H1 (cell line): ENCODE results near the gene CTIF. TPM values are rescaled to one million over a fixed set of nuclear protein-coding genes. Genes with fewer than 3 reads are reported as not detected.

Source experiments
- CTCF ChIA-PET: fragments of 300-600 bp; sonication (Branson Sonifier 250); formaldehyde crosslinking; loops from one replicate; lab custom pipeline; 2021; ENCODE audit not compliant: partially characterized antibody; lab: Charles Lee
- POLR2A ChIA-PET: fragments of 300-600 bp; sonication (Branson Sonifier 250); formaldehyde crosslinking; loops from one replicate; lab custom pipeline; 2021; ENCODE audit warnings: inconsistent platforms; ENCODE audit not compliant: partially characterized antibody; lab: Charles Lee
- DNase-seq, 2 experiments: peaks; one replicate each; pipeline versions ENCODE4 v3.0.0 to v3.0.0-alpha.2; 2010 to 2022; ENCODE audit warnings: low spot score in 2 of 2, low read depth in 1 of 2, mixed read lengths in 1 of 2
- FAIRE-seq: peaks from 2 replicates; lab custom pipeline; 2011; peaks lifted over from hg19 to GRCh38; lab: Jason Lieb, UNC
- H2AFZ ChIP-seq: 2 replicates; pipeline ENCODE4 v1.8.1; 2012; ENCODE audit warnings: low read length, inconsistent platforms
- H2AK5ac ChIP-seq: 2 replicates; pipeline ENCODE4 v1.6.1; 2013; ENCODE audit warnings: low read depth, low read length
- H2BK120ac ChIP-seq: replicated peaks from 2 replicates; pipeline ENCODE3; 2013; ENCODE audit warnings: low read depth, low read length, inconsistent platforms
- H2BK12ac ChIP-seq: 2 replicates; pipeline ENCODE4 v1.6.1; 2013; ENCODE audit warnings: low read depth, low read length
- H2BK15ac ChIP-seq: 2 replicates; pipeline ENCODE4 v1.6.1; 2013; ENCODE audit warnings: low read length
- H2BK20ac ChIP-seq: 2 replicates; pipeline ENCODE4 v1.6.1; 2013; ENCODE audit warnings: low read length
- H2BK5ac ChIP-seq: 2 replicates; pipeline ENCODE4 v1.6.1; 2013; ENCODE audit warnings: low read depth, low read length
- H3K14ac ChIP-seq: 2 replicates; pipeline ENCODE4 v1.6.1; 2013; ENCODE audit warnings: inconsistent platforms; ENCODE audit not compliant: insufficient read length
- H3K18ac ChIP-seq: 2 replicates; pipeline ENCODE4 v1.6.1; 2013; ENCODE audit warnings: low read length; ENCODE audit errors: extremely low read depth
- H3K23ac ChIP-seq: 2 replicates; pipeline ENCODE4 v1.6.1; 2013; ENCODE audit warnings: inconsistent platforms; ENCODE audit not compliant: insufficient read length
- H3K23me2 ChIP-seq: 2 replicates; pipeline ENCODE4 v1.6.1; 2013; ENCODE audit warnings: low read depth, low read length
- H3K27ac ChIP-seq: 2 replicates; pipeline ENCODE4 v1.6.1; 2011; ENCODE audit warnings: low read depth, low read length, inconsistent platforms
- H3K27me3 ChIP-seq, 4 experiments: replicated peaks in 1 of 4; 1 replicate in 1 of 4; 2 replicates in 3 of 4; pipeline versions ENCODE4 v1.6.1 to v1.8.1; 2011 to 2013; ENCODE audit warnings: low read length in 3 of 4, mild to moderate bottlenecking in 3 of 4, inconsistent platforms in 2 of 4, mixed read lengths in 2 of 4, moderate library complexity in 1 of 4; ENCODE audit not compliant: control insufficient read depth in 3 of 4, insufficient read depth in 3 of 4; ENCODE audit errors: extremely low read depth in 1 of 4
- H3K36me3 ChIP-seq, 4 experiments: 2 replicates each; pipeline versions ENCODE4 v1.6.1 to v1.8.1; 2011 to 2013; ENCODE audit warnings: mild to moderate bottlenecking in 4 of 4, low read length in 3 of 4, moderate library complexity in 2 of 4, control low read depth in 1 of 4, inconsistent platforms in 1 of 4; ENCODE audit not compliant: insufficient read depth in 4 of 4, control insufficient read depth in 2 of 4
- H3K4ac ChIP-seq: replicated peaks from 2 replicates; pipeline ENCODE3; 2013; ENCODE audit warnings: low read length, low read depth, mixed read lengths, inconsistent platforms; ENCODE audit not compliant: insufficient read length
- H3K4me1 ChIP-seq, 4 experiments: replicated peaks in 1 of 4; 1 replicate in 1 of 4; 2 replicates in 3 of 4; pipeline versions ENCODE4 v1.6.1 to v1.8.1; 2011 to 2013; ENCODE audit warnings: low read length in 3 of 4, inconsistent platforms in 2 of 4, mixed read lengths in 1 of 4; ENCODE audit not compliant: insufficient read depth in 4 of 4, control insufficient read depth in 3 of 4
- H3K4me2 ChIP-seq, 2 experiments: 2 replicates each; pipeline versions ENCODE4 v1.6.1 to v1.8.1; 2011 to 2013; ENCODE audit warnings: low read depth in 2 of 2, low read length in 2 of 2, control low read depth in 1 of 2, inconsistent platforms in 1 of 2, mild to moderate bottlenecking in 1 of 2; ENCODE audit not compliant: insufficient read depth in 1 of 2
- H3K4me3 ChIP-seq, 4 experiments: fragments of 200-600, 300-600 bp in 1 of 4; sonication (generic), shearing (Covaris generic), sonication (Bioruptor Twin) in 1 of 4; 2 replicates each; pipeline versions ENCODE4 v1.5.1 to v1.8.1; 2011 to 2016; ENCODE audit warnings: low read length in 4 of 4, low read depth in 3 of 4, control low read depth in 2 of 4, inconsistent platforms in 2 of 4, mild to moderate bottlenecking in 2 of 4, mixed read lengths in 1 of 4, moderate library complexity in 1 of 4; ENCODE audit not compliant: insufficient read depth in 2 of 4; ENCODE audit errors: extremely low read depth in 1 of 4
- H3K56ac ChIP-seq: replicated peaks from 2 replicates; pipeline ENCODE3; 2013; ENCODE audit warnings: low read depth, mild to moderate bottlenecking, mixed read lengths, low read length, inconsistent platforms; ENCODE audit not compliant: insufficient read length
- H3K79me1 ChIP-seq: 2 replicates; pipeline ENCODE4 v1.6.1; 2013; ENCODE audit warnings: low read depth, low read length, control low read depth
- H3K79me2 ChIP-seq, 2 experiments: 2 replicates each; pipeline versions ENCODE4 v1.6.1 to v1.8.1; 2012 to 2013; ENCODE audit warnings: low read length in 2 of 2, mild to moderate bottlenecking in 2 of 2, inconsistent platforms in 1 of 2; ENCODE audit not compliant: insufficient read depth in 2 of 2, control insufficient read depth in 1 of 2
- H3K9ac ChIP-seq, 4 experiments: replicated peaks in 1 of 4; 1 replicate in 1 of 4; 2 replicates in 3 of 4; pipeline versions ENCODE4 v1.6.1 to v1.8.1; 2011 to 2013; ENCODE audit warnings: low read depth in 3 of 4, low read length in 3 of 4, control low read depth in 2 of 4, mild to moderate bottlenecking in 2 of 4, moderate library complexity in 2 of 4, inconsistent platforms in 1 of 4; ENCODE audit errors: extremely low read depth in 1 of 4
- H3K9me3 ChIP-seq, 2 experiments: 2 replicates each; pipeline versions ENCODE4 v1.6.1 to v1.8.1; 2012 to 2013; ENCODE audit warnings: mild to moderate bottlenecking in 2 of 2, moderate library complexity in 2 of 2, control low read depth in 1 of 2, inconsistent platforms in 1 of 2, low read depth in 1 of 2, low read length in 1 of 2, mixed read lengths in 1 of 2; ENCODE audit not compliant: insufficient read depth in 2 of 2
- H4K20me1 ChIP-seq, 2 experiments: replicated peaks in 1 of 2; 2 replicates each; pipeline versions ENCODE3 to v1.8.1; 2011 to 2013; ENCODE audit warnings: inconsistent platforms in 2 of 2, low read length in 2 of 2, mild to moderate bottlenecking in 1 of 2; ENCODE audit not compliant: insufficient read depth in 2 of 2, control insufficient read depth in 1 of 2
- H4K5ac ChIP-seq: 2 replicates; pipeline ENCODE4 v1.6.1; 2013; ENCODE audit warnings: low read length, low read depth, mixed read lengths, inconsistent platforms; ENCODE audit not compliant: insufficient read length
- H4K8ac ChIP-seq: 2 replicates; pipeline ENCODE4 v1.8.0; 2013; ENCODE audit warnings: mild to moderate bottlenecking, moderate library complexity, low read length, inconsistent platforms; ENCODE audit not compliant: insufficient read depth; ENCODE audit errors: extremely low read depth
- H4K91ac ChIP-seq: replicated peaks from 2 replicates; pipeline ENCODE3; 2013; ENCODE audit warnings: low read length, mixed read lengths, inconsistent platforms; ENCODE audit not compliant: insufficient read length
- POLR2AphosphoS5 ChIP-seq: IDR thresholded peaks from 2 replicates; pipeline ENCODE4 v1.6.1; 2011; ENCODE audit warnings: low read depth, low read length
- RAD21 ChIP-seq, 2 experiments: IDR thresholded peaks in 1 of 2; conservative IDR thresholded peaks in 1 of 2; 2 replicates each; pipeline ENCODE4 v1.6.1; 2011; ENCODE audit warnings: low read depth in 2 of 2, low read length in 2 of 2, improper control_type of control experiment in 1 of 2, inconsistent platforms in 1 of 2, mild to moderate bottlenecking in 1 of 2, moderate library complexity in 1 of 2
- SIN3A ChIP-seq, 2 experiments: IDR thresholded peaks in 1 of 2; conservative IDR thresholded peaks in 1 of 2; 2 replicates each; pipeline ENCODE4 v1.6.1; 2011 to 2012; ENCODE audit warnings: low read length in 2 of 2, improper control_type of control experiment in 1 of 2, low read depth in 1 of 2, mild to moderate bottlenecking in 1 of 2
- TEAD4 ChIP-seq: IDR thresholded peaks from 2 replicates; pipeline ENCODE4 v1.6.1; 2012; ENCODE audit warnings: low read depth, low read length, inconsistent platforms, mixed read lengths
- ZNF274 ChIP-seq: IDR thresholded peaks from 2 replicates; pipeline ENCODE4 v1.7.0; 2012; ENCODE audit warnings: low read length, borderline replicate concordance; ENCODE audit errors: extremely low read depth
- WGBS, 2 experiments: shearing (Covaris generic) in 1 of 2; methylation state at CpG; one replicate each; pipeline versions ENCODE4 v1.1.6 to v1.1.7; 2013 to 2015; ENCODE audit warnings: low lambda C conversion rate in 2 of 2, mixed read lengths in 2 of 2, inconsistent platforms in 1 of 2, low coverage in 1 of 2, missing lambda C conversion rate in 1 of 2; ENCODE audit not compliant: insufficient replicate concordance in 2 of 2, insufficient coverage in 1 of 2, insufficient read length in 1 of 2; ENCODE audit errors: extremely low coverage in 1 of 2, missing lambda C conversion rate in 1 of 2; 5-methylcytosine and 5-hydroxymethylcytosine counted together
- polyA plus RNA-seq, 7 experiments: library from polyadenylated mRNA; depleted of rRNA in 3 of 7; stranded (reverse) in 5 of 7; unstranded in 2 of 7; fragments of >200 nt in 5 of 7; fragments of 200-250 nt in 2 of 7; gene quantifications; 1 replicate in 5 of 7; 2 replicates in 1 of 7; 4 replicates in 1 of 7; pipeline versions ENCODE4 v1.2.1 to v1.2.3, GENCODE V29; 2011 to 2013; ENCODE audit warnings: missing spikeins in 2 of 7, mixed read lengths in 2 of 7
- total RNA-seq: library from RNA; stranded (reverse); fragmentation: NEBNext Ultra II Directional; extraction: Animal tissue kit (Norgen Biotek cat#: 25700); gene quantifications from 2 replicates; pipeline ENCODE4 v1.2.1, GENCODE V29; 2021

CTIF gene
- total and polyA plus RNA-seq, 2 of the 8 experiments (the other 6 are each of a cell fraction or from before 2014, with no cell fraction given), result 9.0 to 17.8 TPM

GRCh38 chr18:48802543-48803290, 263.9 kb downstream of the CTIF start:
- Histone ChIP-seq H2AFZ (no peak overlapping the region), H3K4me1 (no peaks in the 10 kb centered on the region), H2BK15ac (no peak overlapping the region), H3K4me3 (no peak overlapping the region), H3K79me1 (no peaks in the 10 kb centered on the region), H4K8ac (no peak overlapping the region), H3K27ac (no peak overlapping the region), H4K91ac (no peak overlapping the region), H3K36me3 (no peaks in the 10 kb centered on the region), H3K4me2 (no peak overlapping the region), H3K18ac (no peak overlapping the region), H4K5ac (no peak overlapping the region), H2BK120ac (no peak overlapping the region), H3K23ac (no peak overlapping the region), H3K23me2 (no peaks in the 10 kb centered on the region), H4K20me1 (peaks cover 2 to 4% of the 10 kb centered on the region in 2 experiments), H3K27me3 (no peaks in the 10 kb centered on the region; a peak in 1 of 7 replicates), H2BK20ac (no peak overlapping the region), H2AK5ac (no peak overlapping the region), H3K14ac (no peak overlapping the region), H3K4ac (no peak overlapping the region), H3K9ac (no peak overlapping the region), H3K79me2 (no peaks in the 10 kb centered on the region), H2BK12ac (no peak overlapping the region), H2BK5ac (no peak overlapping the region; the same call in 1 of the 2 replicates), H3K9me3 (no peaks in the 10 kb centered on the region), H3K56ac (no peak overlapping the region)
- FAIRE-seq (no peak), DNase-seq (peak in 1 of 2 experiments; percentile 33)
- WGBS, 2 experiments, result 83% methylated on average over 11 of the region's 11 CpGs; no CpG with 5 or more reads in 1 of the 2 experiments
- ChIA-PET CTCF (interaction anchor here (0.7 to 1.7 kb wide), 7 partner anchors 11 to 110 kb away, joined by 3 to 4 read pairs (median 3); no protein-coding TSS in a partner anchor), POLR2A (no interaction called here)
- TF ChIP-seq ZNF274 (no peak), TEAD4 (no peak), POLR2AphosphoS5 (no peak), RAD21 (IDR thresholded peaks at IDR 0.05 in 1 of 2, conservative IDR thresholded peaks at IDR 0.05 in 1 of 2; ENCODE audit: low read depth in 2 of 2, low read length in 2 of 2) (no peak), SIN3A (conservative IDR thresholded peaks at IDR 0.05 in 1 of 2, IDR thresholded peaks at IDR 0.05 in 1 of 2; ENCODE audit: low read depth in 1 of 2, low read length in 2 of 2) (no peak)
